Right forelimb (tissue), 1 donor: Measurements from ENCODE around the gene CAMLG.

Experiments used
- DNase-seq: peaks from one replicate; pipeline ENCODE4 v3.0.0-alpha.2; 2018

The CAMLG gene

GRCh38 chr5:134784241-134784920 is 46.0 kb downstream of the CAMLG start:
- DNase-seq = no peak

GRCh38 chr5:134784946-134785620 is 46.7 kb downstream of the CAMLG start:
- DNase-seq = no peak

- DNase-seq = no peak
Measured at GRCh38 chr5:134787692-134788091, 49.3 kb downstream of the CAMLG start.

GRCh38 chr5:134791580-134791979 is 53.2 kb downstream of the CAMLG start:
- DNase-seq = no peak

- no peak for DNase-seq
Measured at GRCh38 chr5:134792286-134792685, 53.9 kb downstream of the CAMLG start.

GRCh38 chr5:134793111-134793510 is 54.8 kb downstream of the CAMLG start:
- no peak for DNase-seq

- DNase-seq = no peak
Measured at GRCh38 chr5:134794082-134794481, 55.7 kb downstream of the CAMLG start.

- no peak for DNase-seq
Measured at GRCh38 chr5:134794819-134795218, 56.5 kb downstream of the CAMLG start.

GRCh38 chr5:134798468-134798867 is 60.1 kb downstream of the CAMLG start:
- no peak for DNase-seq
